ENCODE results near the gene TMEM132A.
"Not testable (repeated sequence)": the region's sequence is repeated elsewhere in the genome, so short reads cannot be mapped to it uniquely, and the experiment has no call there.

Gene TMEM132A

GRCh38 chr11:60905047-60905446 lies 19.2 kb upstream of the TMEM132A start:
- peak; percentile 16 for DNase-seq (ENCODE audit: low read depth)

GRCh38 chr11:60905551-60906113 lies 18.6 kb upstream of the TMEM132A start:
- DNase-seq (ENCODE audit: low read depth) = peak; percentile 56

DNA sequence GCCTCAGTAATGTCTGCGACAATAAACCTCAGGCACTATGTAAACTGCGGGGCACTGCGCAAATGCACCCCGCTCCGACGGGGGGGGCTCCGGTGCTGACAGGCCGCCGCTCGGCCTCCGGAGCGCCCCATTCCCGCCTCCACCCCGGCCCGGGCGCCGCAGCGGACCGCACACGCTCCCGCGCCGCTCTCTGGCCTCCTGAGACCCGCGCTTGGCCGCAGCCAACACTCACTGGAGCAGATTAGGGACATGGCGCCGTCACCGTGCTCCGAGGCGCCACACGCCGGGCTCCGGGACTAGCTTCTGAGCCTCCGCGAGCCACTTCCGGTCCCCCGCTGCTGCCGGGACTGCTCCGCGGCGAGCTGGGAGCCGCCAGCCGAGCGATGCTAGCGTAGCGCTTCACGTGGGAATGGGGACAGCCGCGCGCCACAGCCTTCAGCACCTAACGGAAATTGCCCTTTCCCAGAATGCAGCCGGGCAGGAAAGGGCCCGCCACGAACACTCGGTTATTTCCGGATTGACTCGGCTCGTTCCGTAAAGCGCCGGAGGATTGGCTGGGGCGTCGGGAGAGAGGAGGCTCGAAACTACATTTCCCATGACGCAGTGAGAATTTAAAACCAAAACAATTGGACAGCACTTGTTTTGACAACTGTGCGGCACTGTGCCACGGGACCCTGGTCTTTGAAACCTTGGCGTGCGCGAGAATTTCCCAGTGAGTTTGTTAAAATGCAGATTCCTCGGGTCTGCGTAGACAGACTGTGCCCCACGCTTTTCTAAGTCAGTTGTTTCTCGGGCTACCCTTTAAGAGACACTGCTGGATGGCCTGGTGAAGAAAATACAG lies 17.9 kb upstream of the TMEM132A start, which contains the start of gene PRPF19:
Gene PRPF19 (minus strand): TSS at position 454 of the 841 bp plus-strand sequence. CDS start 203 bp downstream, at position 251.
- DNase-seq (ENCODE audit: low read depth) = peak; percentile 98

GRCh38 chr11:60908803-60909202 lies 15.5 kb upstream of the TMEM132A start:
- no peak for DNase-seq (ENCODE audit: low read depth)

GRCh38 chr11:60909680-60910280 lies 14.5 kb upstream of the TMEM132A start:
- not testable (repeated sequence) for DNase-seq (ENCODE audit: low read depth)

DNA sequence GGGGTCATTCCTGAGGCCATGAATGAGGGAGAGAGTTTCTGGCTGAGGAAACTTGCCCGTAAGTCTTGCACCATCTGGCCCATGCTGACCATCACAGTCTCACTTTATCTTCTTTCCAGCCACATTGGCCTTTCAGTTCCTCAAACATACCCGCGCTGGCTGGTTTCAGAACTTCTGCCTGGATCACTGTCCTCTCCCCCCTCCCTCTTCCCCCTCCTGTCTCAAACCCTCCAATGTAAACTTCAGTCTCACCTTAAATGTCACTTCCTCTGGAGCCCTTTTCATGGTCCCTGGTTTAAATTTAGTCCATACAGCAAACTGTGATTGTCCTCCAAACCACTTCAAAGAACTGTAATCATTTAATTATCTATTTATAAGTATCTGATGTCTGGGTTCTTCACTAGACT lies 14.0 kb upstream of the TMEM132A start:
- DNase-seq (ENCODE audit: low read depth) = no peak

- DNase-seq (ENCODE audit: low read depth) = peak; percentile 17
Observed at GRCh38 chr11:60910711-60911380, 13.4 kb upstream of the TMEM132A start.

GRCh38 chr11:60912223-60912850 lies 11.9 kb upstream of the TMEM132A start:
- DNase-seq (ENCODE audit: low read depth) = no peak

GRCh38 chr11:60912851-60913528 lies 11.3 kb upstream of the TMEM132A start:
- no peak for DNase-seq (ENCODE audit: low read depth)

GRCh38 chr11:60913793-60914632 lies 10.2 kb upstream of the TMEM132A start, which contains the start of gene TMEM109:
Gene TMEM109 (plus strand): TSS chr11:60914158. CDS start chr11:60919694, 5,536 bp downstream.
- peak; percentile 93 for DNase-seq (ENCODE audit: low read depth)

- peak; percentile 41 for DNase-seq (ENCODE audit: low read depth)
Observed at GRCh38 chr11:60914633-60915247, 9.5 kb upstream of the TMEM132A start.

DNA sequence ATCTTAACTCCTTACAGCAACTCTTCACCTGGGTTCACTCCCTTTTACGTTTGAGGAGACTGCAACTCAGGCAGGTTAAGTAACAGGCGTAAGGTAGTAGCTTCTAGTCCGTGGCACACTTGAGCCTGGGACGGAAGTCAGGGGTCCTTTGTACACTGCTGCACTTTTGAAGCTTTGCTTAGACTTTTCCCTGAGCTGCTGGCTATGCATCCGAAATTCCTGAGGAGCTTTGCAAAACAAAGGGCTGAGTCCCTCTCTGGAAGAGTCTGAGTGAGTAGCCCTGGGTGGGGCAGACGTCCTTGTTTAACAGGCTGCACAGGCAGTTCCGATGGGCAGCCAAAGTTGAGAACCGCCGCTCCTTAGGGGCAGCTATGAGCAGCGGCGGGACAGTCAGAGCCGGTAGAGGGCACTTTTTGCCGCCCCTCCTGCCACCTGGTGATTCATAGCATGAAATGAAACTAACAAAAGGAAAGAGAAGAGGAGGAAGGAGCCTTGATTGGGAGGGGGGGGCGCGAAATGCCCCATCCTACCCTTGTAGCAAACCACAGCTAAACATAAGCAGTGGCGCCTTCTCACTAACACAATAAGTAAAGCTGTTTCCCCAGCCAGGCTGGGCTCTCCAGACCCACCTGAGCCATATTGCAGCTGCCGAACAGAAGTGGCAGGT lies 8.9 kb upstream of the TMEM132A start:
- peak; percentile 78 for DNase-seq (ENCODE audit: low read depth)

GRCh38 chr11:60916669-60917206 lies 7.5 kb upstream of the TMEM132A start:
- no peak for DNase-seq (ENCODE audit: low read depth)

GRCh38 chr11:60917267-60917666 lies 7.0 kb upstream of the TMEM132A start:
- DNase-seq (ENCODE audit: low read depth) = no peak

- no peak for DNase-seq (ENCODE audit: low read depth)
Observed at GRCh38 chr11:60918251-60918938, 5.9 kb upstream of the TMEM132A start.

- DNase-seq (ENCODE audit: low read depth) = peak; percentile 73
Observed at GRCh38 chr11:60918939-60919265, 5.4 kb upstream of the TMEM132A start.

GRCh38 chr11:60919320-60919719 lies 4.9 kb upstream of the TMEM132A start:
- peak; percentile 15 for DNase-seq (ENCODE audit: low read depth)

DNA sequence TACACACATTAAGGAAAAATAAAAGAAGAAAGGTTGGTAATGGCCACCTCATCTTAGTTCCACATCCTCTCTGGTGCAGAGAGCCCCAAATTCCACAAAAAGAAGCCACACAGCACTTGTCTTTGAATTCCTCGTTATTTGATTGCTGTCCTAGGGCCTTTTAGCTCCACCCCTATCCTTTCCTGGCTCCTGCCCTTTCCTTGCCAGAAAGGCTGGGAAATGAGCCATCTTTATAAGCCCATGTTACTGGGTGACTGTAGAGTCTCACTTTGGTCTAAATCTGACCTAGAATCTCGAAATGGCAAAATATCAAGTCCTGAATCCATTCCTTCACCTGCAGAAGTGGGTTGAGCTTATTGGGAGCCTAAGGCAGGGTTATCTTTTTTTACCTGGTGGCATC lies 4.3 kb upstream of the TMEM132A start:
- peak; percentile 42 for DNase-seq (ENCODE audit: low read depth)

DNA sequence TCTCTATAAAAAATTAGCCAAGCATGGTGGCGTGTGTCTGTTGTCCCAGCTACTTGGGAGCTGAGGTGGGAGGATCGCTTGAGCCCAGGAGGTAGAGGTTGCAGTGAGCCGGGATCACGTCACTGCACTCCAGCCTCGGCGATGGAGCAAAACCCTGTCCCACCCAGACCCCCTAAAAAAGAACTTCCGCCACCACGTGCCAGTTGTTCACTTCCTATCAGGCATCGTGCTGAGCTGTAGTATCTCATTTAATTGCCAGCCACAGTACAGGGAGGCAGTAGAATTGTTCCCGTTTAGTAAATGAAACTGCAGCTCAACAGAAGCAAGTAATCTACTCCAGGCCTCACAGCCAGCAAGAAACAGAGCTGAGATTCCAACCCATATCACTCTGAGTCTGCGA lies 3.0 kb upstream of the TMEM132A start:
- DNase-seq (ENCODE audit: low read depth) = no peak
